GM12878 (cell line): Measurements from ENCODE around the gene ZNF813. TPM values are rescaled to one million over a fixed set of nuclear protein-coding genes. Genes with fewer than 3 reads are reported as not detected.

Source experiments
- BHLHE40 ChIP-seq, 2 experiments: fragments of 450-650 bp in 1 of 2; IDR thresholded peaks; 2 replicates each; pipeline ENCODE4 v1.6.1; 2011 to 2017; ENCODE audit warnings: low read depth in 2 of 2, borderline replicate concordance in 1 of 2, improper control_type of control experiment in 1 of 2, low read length in 1 of 2, mild to moderate bottlenecking in 1 of 2
- CHD1 ChIP-seq: IDR thresholded peaks from 2 replicates; pipeline ENCODE4 v1.6.1; 2012; ENCODE audit warnings: low read depth, low read length, improper control_type of control experiment
- CHD2 ChIP-seq: IDR thresholded peaks from 2 replicates; pipeline ENCODE4 v1.6.1; 2011; ENCODE audit warnings: low read depth, low read length, improper control_type of control experiment, borderline replicate concordance
- EP300 ChIP-seq, 2 experiments: fragments of 150-350 bp in 1 of 2; IDR thresholded peaks; 2 replicates each; pipeline ENCODE4 v1.6.1; 2011 to 2012; ENCODE audit warnings: low read depth in 2 of 2, low read length in 2 of 2, borderline replicate concordance in 1 of 2, improper control_type of control experiment in 1 of 2, inconsistent platforms in 1 of 2; ENCODE audit not compliant: control insufficient read depth in 1 of 2
- ESRRA ChIP-seq: IDR thresholded peaks from 2 replicates; pipeline ENCODE4 v1.6.1; 2012; ENCODE audit warnings: mild to moderate bottlenecking, low read length, improper control_type of control experiment
- HCFC1 ChIP-seq: fragments of 150-350 bp; IDR thresholded peaks from 2 replicates; pipeline ENCODE4 v1.6.1; 2014; ENCODE audit warnings: low read length
- HSF1 ChIP-seq: fragments of 150-350 bp; IDR thresholded peaks from 2 replicates; pipeline ENCODE4 v1.6.1; 2014; ENCODE audit warnings: mild to moderate bottlenecking, low read depth, low read length
- IKZF1 ChIP-seq: fragments of 450-650 bp; conservative IDR thresholded peaks from 2 replicates; pipeline ENCODE4 v1.6.1; 2017; ENCODE audit warnings: antibody characterized with exemption, mild to moderate bottlenecking
- IKZF2 ChIP-seq, 2 experiments: fragments of 450-650 bp; IDR thresholded peaks; 2 replicates each; pipeline ENCODE4 v1.6.1; 2017; ENCODE audit warnings: mild to moderate bottlenecking in 2 of 2, moderate library complexity in 2 of 2
- JUND ChIP-seq: IDR thresholded peaks from 2 replicates; pipeline ENCODE4 v1.6.1; 2012; ENCODE audit warnings: low read depth, mild to moderate bottlenecking, low read length, improper control_type of control experiment, moderate library complexity
- MEF2B ChIP-seq: fragments of 450-650 bp; IDR thresholded peaks from 2 replicates; pipeline ENCODE4 v1.6.1; 2018; ENCODE audit warnings: mild to moderate bottlenecking, moderate library complexity; ENCODE audit not compliant: partially characterized antibody, poor library complexity, severe bottlenecking
- MLLT1 ChIP-seq: fragments of 450-650 bp; IDR thresholded peaks from 2 replicates; pipeline ENCODE4 v1.6.1; 2016; ENCODE audit warnings: mild to moderate bottlenecking
- MTA2 ChIP-seq: fragments of 450-650 bp; IDR thresholded peaks from 2 replicates; pipeline ENCODE4 v1.6.1; 2016; ENCODE audit warnings: low read depth, mild to moderate bottlenecking, moderate library complexity
- MXI1 ChIP-seq: fragments of 150-350 bp; IDR thresholded peaks from 2 replicates; pipeline ENCODE4 v1.6.1; 2011; ENCODE audit warnings: low read depth, mild to moderate bottlenecking, inconsistent platforms, low read length, improper control_type of control experiment
- NFYA ChIP-seq: IDR thresholded peaks from 2 replicates; pipeline ENCODE4 v1.6.1; 2011; ENCODE audit warnings: low read depth, mild to moderate bottlenecking, low read length, improper control_type of control experiment, borderline replicate concordance
- RAD51 ChIP-seq: fragments of 450-650 bp; IDR thresholded peaks from 2 replicates; pipeline ENCODE4 v1.6.1; 2016; ENCODE audit warnings: moderate library complexity, mild to moderate bottlenecking, inconsistent platforms
- RBBP5 ChIP-seq: fragments of 200-600 bp; sonication (generic); conservative IDR thresholded peaks from 2 replicates; pipeline ENCODE4 v1.6.1; 2016
- RELB ChIP-seq: fragments of 450-650 bp; IDR thresholded peaks from 2 replicates; pipeline ENCODE4 v1.6.1; 2017; ENCODE audit warnings: low read depth, mild to moderate bottlenecking, moderate library complexity
- SIN3A ChIP-seq: IDR thresholded peaks from 2 replicates; pipeline ENCODE4 v1.6.1; 2012; ENCODE audit warnings: low read depth, low read length, improper control_type of control experiment
- SMARCA5 ChIP-seq: fragments of 450-650 bp; IDR thresholded peaks from 2 replicates; pipeline ENCODE4 v1.6.1; 2017; ENCODE audit warnings: mild to moderate bottlenecking
- SPI1 ChIP-seq: IDR thresholded peaks from 2 replicates; pipeline ENCODE4 v1.6.1; 2011; ENCODE audit warnings: low read depth, mild to moderate bottlenecking, low read length, moderate library complexity, borderline replicate concordance; ENCODE audit not compliant: insufficient read depth
- TARDBP ChIP-seq: IDR thresholded peaks from 2 replicates; pipeline ENCODE4 v1.6.1; 2016; ENCODE audit warnings: borderline replicate concordance
- ZNF24 ChIP-seq: fragments of 450-650 bp; IDR thresholded peaks from 2 replicates; pipeline ENCODE4 v1.6.1; 2017; ENCODE audit warnings: antibody characterized with exemption, mild to moderate bottlenecking
- polyA plus RNA-seq, 11 experiments: library from polyadenylated mRNA; depleted of rRNA in 4 of 11; unstranded in 6 of 11; stranded (reverse) in 5 of 11; fragments of >200 nt; fragmentation: Nextera tagmentation in 4 of 11; fragmentation: Illumina TruSeq in 1 of 11; extraction: Ambion mirVana in 4 of 11; extraction: Trizol in 1 of 11; gene quantifications; 1 replicate in 1 of 11; 2 replicates in 10 of 11; pipeline versions ENCODE4 v1.2.1 to v1.2.3, GENCODE V29; 2011 to 2016; ENCODE audit warnings: inconsistent platforms in 2 of 11, missing spikeins in 2 of 11, low read depth in 1 of 11
- total RNA-seq, 4 experiments: library from RNA; depleted of rRNA in 3 of 4; stranded (reverse); fragments of >200 nt in 3 of 4; fragmentation: Illumina TruSeq in 1 of 4; extraction: Trizol in 1 of 4; gene quantifications; 2 replicates each; pipeline versions ENCODE4 v1.2.1 to v1.2.3, GENCODE V29; 2013 to 2021

Gene ZNF813
- total and polyA plus RNA-seq, 10 of the 15 experiments (the other 5 are each of a cell fraction or from before 2014, with no cell fraction given) = 0.27 to 4.8 (median 2.6) TPM

GRCh38 chr19:53507523-53508442, 40.2 kb downstream of the ZNF813 start (continued):
- TF ChIP-seq ESRRA = no peak
- TF ChIP-seq MTA2 = peak; percentile 66
- TF ChIP-seq ZNF24 = 0 out of 2 replicates have a peak, but pooled peaks have one; percentile 38
- TF ChIP-seq CHD2 = peak; percentile 57; the same call in 1 of the 2 replicates
- peak; percentile 46 to 72; a peak in 3 of 4 replicates for TF ChIP-seq EP300 (IDR thresholded peaks at IDR 0.05; ENCODE audit: borderline replicate concordance in 1 of 2, control insufficient read depth in 1 of 2, low read depth in 2 of 2, low read length in 2 of 2)
- no peak for TF ChIP-seq HSF1
- no peak for TF ChIP-seq SIN3A
- TF ChIP-seq BHLHE40 (IDR thresholded peaks at IDR 0.05; ENCODE audit: borderline replicate concordance in 1 of 2, low read depth in 2 of 2, low read length in 1 of 2) = peak; percentile 53 to 84; a peak in 3 of 4 replicates
- no peak for TF ChIP-seq SPI1
- no peak for TF ChIP-seq JUND
- peak; percentile 20; the same call in 1 of the 2 replicates for TF ChIP-seq MXI1
- peak; percentile 57 to 59; a peak in 2 of 4 replicates for TF ChIP-seq IKZF2 (IDR thresholded peaks at IDR 0.05)
- TF ChIP-seq SMARCA5 = 0 out of 2 replicates have a peak, but pooled peaks have one; percentile 18
- no peak for TF ChIP-seq HCFC1
- TF ChIP-seq RELB = peak; percentile 49; the same call in 1 of the 2 replicates
- peak; percentile 67 for TF ChIP-seq IKZF1
- no peak for TF ChIP-seq CHD1
- no peak for TF ChIP-seq NFYA
- TF ChIP-seq MLLT1 = peak; percentile 56; the same call in 1 of the 2 replicates
- no peak for TF ChIP-seq RBBP5
- TF ChIP-seq TARDBP = no peak
- TF ChIP-seq RAD51 = peak; percentile 98
- peak; percentile 29 for TF ChIP-seq MEF2B
